IMR-90 (cell line): ENCODE measurements around the gene PDCD1. TPM values are rescaled to one million over a fixed set of nuclear protein-coding genes. Genes with fewer than 3 reads are reported as not detected.

ENCODE experiments used
- ATAC-seq: fragments of 200-7000 bp; cut with Tn5 transposase; 2 replicates; pipeline ENCODE4 v1.9.1; 2020; ENCODE audit warnings: low read depth, mild to moderate bottlenecking, moderate library complexity
- BruUV-seq: library from RNA; stranded (reverse); fragments of 400-500 nt; replicated peaks from 2 replicates; lab custom pipeline; 2021; lab: Mats Ljungman, UMichigan
- CTCF ChIA-PET: fragments of 300-600 bp; formaldehyde crosslinking; extraction: SDS; loops from one replicate; lab custom pipeline; 2021; ENCODE audit warnings: antibody characterized with exemption; lab: Yijun Ruan, JAX
- POLR2A ChIA-PET: fragments of 300-600 bp; sonication (Branson Sonifier 250); formaldehyde crosslinking; loops from one replicate; lab custom pipeline; 2022; ENCODE audit warnings: antibody characterized with exemption; ENCODE audit not compliant: unreplicated experiment; lab: Charles Lee
- DNase-seq: peaks from one replicate; pipeline ENCODE4 v3.0.0; 2013
- H2AFZ ChIP-seq: replicated peaks from 2 replicates; pipeline ENCODE3; 2013; ENCODE audit warnings: low read length, mild to moderate bottlenecking; ENCODE audit not compliant: poor library complexity
- H2AK5ac ChIP-seq: 2 replicates; pipeline ENCODE4 v1.6.1; 2013; ENCODE audit warnings: low read depth, low read length, inconsistent platforms
- H2AK9ac ChIP-seq: replicated peaks from 2 replicates; pipeline ENCODE3; 2013; ENCODE audit warnings: mild to moderate bottlenecking, low read depth, low read length, moderate library complexity; ENCODE audit not compliant: poor library complexity
- H2BK120ac ChIP-seq: 2 replicates; pipeline ENCODE4 v1.6.1; 2013; ENCODE audit warnings: low read depth, low read length, inconsistent platforms
- H2BK15ac ChIP-seq: 3 replicates; pipeline ENCODE4 v1.6.1; 2013; ENCODE audit warnings: low read depth, low read length, inconsistent platforms
- H2BK20ac ChIP-seq: 2 replicates; pipeline ENCODE4 v1.6.1; 2013; ENCODE audit warnings: low read depth, mild to moderate bottlenecking, inconsistent platforms, low read length, moderate library complexity
- H2BK5ac ChIP-seq: 2 replicates; pipeline ENCODE4 v1.6.1; 2013; ENCODE audit warnings: mild to moderate bottlenecking, low read depth, low read length, inconsistent platforms; ENCODE audit not compliant: poor library complexity, severe bottlenecking
- H3K14ac ChIP-seq: replicated peaks from 2 replicates; pipeline ENCODE4 v1.6.1; 2013; ENCODE audit warnings: low read depth, low read length, inconsistent platforms
- H3K18ac ChIP-seq: 2 replicates; pipeline ENCODE4 v1.6.1; 2013; ENCODE audit warnings: low read depth, low read length, control low read depth
- H3K23ac ChIP-seq: 2 replicates; pipeline ENCODE4 v1.6.1; 2013; ENCODE audit warnings: low read depth, low read length, inconsistent platforms
- H3K27ac ChIP-seq: 2 replicates; pipeline ENCODE4 v1.5.1; 2013; ENCODE audit warnings: mild to moderate bottlenecking, control low read depth, low read length; ENCODE audit not compliant: insufficient read depth
- H3K27me3 ChIP-seq: 2 replicates; pipeline ENCODE4 v1.6.1; 2013; ENCODE audit warnings: low read length; ENCODE audit not compliant: control insufficient read depth, insufficient read depth
- H3K36me3 ChIP-seq: 2 replicates; pipeline ENCODE4 v1.6.1; 2013; ENCODE audit warnings: low read length, mixed read lengths; ENCODE audit not compliant: control insufficient read depth, insufficient read depth
- H3K4ac ChIP-seq: 2 replicates; pipeline ENCODE4 v1.6.1; 2013; ENCODE audit warnings: low read depth, low read length, inconsistent platforms
- H3K4me1 ChIP-seq: 2 replicates; pipeline ENCODE4 v1.6.1; 2013; ENCODE audit warnings: low read length, mixed read lengths; ENCODE audit not compliant: control insufficient read depth, insufficient read depth
- H3K4me2 ChIP-seq: 2 replicates; pipeline ENCODE4 v1.6.1; 2013; ENCODE audit warnings: low read depth, mild to moderate bottlenecking, control low read depth, low read length, moderate library complexity
- H3K4me3 ChIP-seq: 2 replicates; pipeline ENCODE4 v1.5.1; 2013; ENCODE audit warnings: low read depth, mild to moderate bottlenecking, control low read depth, low read length, moderate library complexity; ENCODE audit not compliant: insufficient read depth
- H3K56ac ChIP-seq: 2 replicates; pipeline ENCODE4 v1.6.1; 2013; ENCODE audit warnings: low read length, inconsistent platforms; ENCODE audit not compliant: insufficient read depth; ENCODE audit errors: extremely low read depth
- H3K79me1 ChIP-seq, 2 experiments: 2 replicates each; pipeline ENCODE4 v1.6.1; 2013; ENCODE audit warnings: low read length in 2 of 2, inconsistent platforms in 1 of 2, low read depth in 1 of 2
- H3K9ac ChIP-seq: 2 replicates; pipeline ENCODE4 v1.6.1; 2013; ENCODE audit warnings: low read depth, low read length, control low read depth
- H3K9me1 ChIP-seq: 2 replicates; pipeline ENCODE4 v1.6.1; 2013; ENCODE audit warnings: low read length, inconsistent platforms; ENCODE audit not compliant: insufficient read depth
- H3K9me3 ChIP-seq: 2 replicates; pipeline ENCODE4 v1.6.1; 2013; ENCODE audit warnings: low read length; ENCODE audit not compliant: control insufficient read depth, insufficient read depth
- H4K20me1 ChIP-seq: 2 replicates; pipeline ENCODE4 v1.6.1; 2013; ENCODE audit warnings: low read length, inconsistent platforms; ENCODE audit not compliant: insufficient read depth
- H4K5ac ChIP-seq: 2 replicates; pipeline ENCODE4 v1.6.1; 2013; ENCODE audit warnings: mild to moderate bottlenecking, low read depth, low read length, control low read depth
- H4K8ac ChIP-seq, 2 experiments: 2 replicates each; pipeline ENCODE4 v1.6.1; 2013; ENCODE audit warnings: low read depth in 2 of 2, low read length in 2 of 2, control low read depth in 1 of 2, inconsistent platforms in 1 of 2
- H4K91ac ChIP-seq: 2 replicates; pipeline ENCODE4 v1.6.1; 2013; ENCODE audit warnings: low read depth, low read length, inconsistent platforms; ENCODE audit not compliant: insufficient read depth
- BHLHE40 ChIP-seq: fragments of 150-350 bp; IDR thresholded peaks from 2 replicates; pipeline ENCODE4 v1.6.1; 2016; ENCODE audit warnings: mild to moderate bottlenecking, low read depth, low read length
- CEBPB ChIP-seq: IDR thresholded peaks from 2 replicates; pipeline ENCODE4 v1.6.1; 2012; ENCODE audit warnings: low read depth, low read length, improper control_type of control experiment
- CHD1 ChIP-seq: IDR thresholded peaks from 2 replicates; pipeline ENCODE4 v1.6.1; 2012; ENCODE audit warnings: low read depth, low read length, improper control_type of control experiment
- FOS ChIP-seq: fragments of 150-350 bp; IDR thresholded peaks from 2 replicates; pipeline ENCODE4 v1.6.1; 2016; ENCODE audit warnings: low read depth, low read length
- MAFK ChIP-seq: IDR thresholded peaks from 2 replicates; pipeline ENCODE4 v1.6.1; 2012; ENCODE audit warnings: low read depth, low read length, improper control_type of control experiment
- MAZ ChIP-seq: IDR thresholded peaks from 2 replicates; pipeline ENCODE4 v1.6.1; 2012; ENCODE audit warnings: low read depth, mild to moderate bottlenecking, low read length, improper control_type of control experiment, moderate library complexity, borderline replicate concordance
- MXI1 ChIP-seq: IDR thresholded peaks from 2 replicates; pipeline ENCODE4 v1.6.1; 2012; ENCODE audit warnings: low read depth, mild to moderate bottlenecking, low read length, moderate library complexity, borderline replicate concordance
- NFE2L2 ChIP-seq: fragments of 150-350 bp; IDR thresholded peaks from 2 replicates; pipeline ENCODE4 v1.6.1; 2016; ENCODE audit warnings: low read depth, mild to moderate bottlenecking, low read length
- POLR2A ChIP-seq: IDR thresholded peaks from 2 replicates; pipeline ENCODE4 v1.6.1; 2012; ENCODE audit warnings: mild to moderate bottlenecking, low read depth, low read length
- RAD21 ChIP-seq: IDR thresholded peaks from 2 replicates; pipeline ENCODE4 v1.6.1; 2012; ENCODE audit warnings: low read length, improper control_type of control experiment
- RCOR1 ChIP-seq: IDR thresholded peaks from 2 replicates; pipeline ENCODE4 v1.6.1; 2012; ENCODE audit warnings: mild to moderate bottlenecking, low read length, improper control_type of control experiment; ENCODE audit not compliant: insufficient replicate concordance
- RFX5 ChIP-seq: IDR thresholded peaks from 2 replicates; pipeline ENCODE4 v1.8.0; 2012; ENCODE audit warnings: low read depth, mild to moderate bottlenecking, low read length, moderate library complexity
- SMC3 ChIP-seq: fragments of 150-350 bp; IDR thresholded peaks from 2 replicates; pipeline ENCODE4 v1.6.1; 2016; ENCODE audit warnings: low read depth, mild to moderate bottlenecking, antibody characterized with exemption, low read length, moderate library complexity
- WGBS, 2 experiments: methylation state at CpG; one replicate each; pipeline versions ENCODE4 v1.1.5 to v1.1.7; 2013; ENCODE audit warnings: missing lambda C conversion rate in 2 of 2; ENCODE audit not compliant: insufficient read length in 1 of 2; ENCODE audit errors: extremely low coverage in 2 of 2; 5-methylcytosine and 5-hydroxymethylcytosine counted together
- dilution Hi-C: fragments of 300-500 bp; cut with HindIII; formaldehyde crosslinking; loops from one replicate; pipeline ENCODE4 v1.14.3; 2018; ENCODE audit warnings: low sequenced_read_pairs; ENCODE audit not compliant: unreplicated experiment
- in situ Hi-C: fragments of 300-500 bp; cut with MboI; formaldehyde crosslinking; loops from 3 replicates; pipeline ENCODE4 v1.14.3; 2019; ENCODE audit warnings: low sequenced_read_pairs, inconsistent platforms, mixed read lengths
- intact Hi-C: fragments of 100-400 bp; cut with micrococcal nuclease; formaldehyde crosslinking; loops from 2 replicates; pipeline ENCODE4 v1.10.0; 2022
- polyA plus RNA-seq, 3 experiments: library from polyadenylated mRNA; depleted of rRNA; stranded (reverse); fragments of >200 nt; gene quantifications; 2 replicates each; pipeline ENCODE4 v1.2.3, GENCODE V29; 2012; ENCODE audit warnings: low replicate concordance in 1 of 3
- total RNA-seq: library from RNA; depleted of rRNA; stranded (reverse); fragments of >200 nt; gene quantifications from 2 replicates; pipeline ENCODE4 v1.2.3, GENCODE V29; 2012
- TF ChIP-seq, protein P1 (sequence below): fragments of 150-350 bp; IDR thresholded peaks from 2 replicates; pipeline ENCODE4 v1.6.1; 2017; ENCODE audit warnings: mild to moderate bottlenecking, antibody characterized with exemption, low read length, low read depth
- TF ChIP-seq, protein P2 (sequence below): conservative IDR thresholded peaks from 2 replicates; pipeline ENCODE4 v1.5.1; 2012; ENCODE audit warnings: mild to moderate bottlenecking, low read depth, low read length, improper control_type of control experiment
- TF ChIP-seq, protein P3 (sequence below): fragments of 150-350 bp; IDR thresholded peaks from 2 replicates; pipeline ENCODE4 v1.6.1; 2016; ENCODE audit warnings: low read depth, mild to moderate bottlenecking, low read length, moderate library complexity, borderline replicate concordance

PDCD1 gene
- total and polyA plus RNA-seq, 2 of the 4 experiments (the other 2 are of a cell fraction): not detected

DNA sequence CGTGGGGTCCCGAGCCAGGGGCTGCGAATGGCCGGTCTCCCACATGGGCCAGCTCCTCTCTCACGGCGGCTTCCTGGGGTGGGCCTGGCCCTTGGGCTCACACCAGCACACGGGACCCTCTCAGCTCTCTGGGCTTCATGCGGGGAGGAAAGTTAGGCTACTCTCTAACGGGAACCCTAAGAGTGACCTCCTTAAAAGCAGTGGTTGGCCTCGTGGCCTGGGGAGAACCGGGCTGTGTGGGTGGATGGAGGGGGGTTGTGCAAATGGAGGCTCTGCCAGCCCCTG is 36.7 kb upstream of the PDCD1 start:
- no peak for DNase-seq
- H3K36me3 ChIP-seq: no peaks in the 10 kb centered on the region
- no peak overlapping the region for H3K4me3 ChIP-seq
- H4K91ac ChIP-seq: no peak overlapping the region
- H3K9me3 ChIP-seq: no peaks in the 10 kb centered on the region
- H4K5ac ChIP-seq: no peak overlapping the region
- H3K18ac ChIP-seq: no peak overlapping the region
- in situ Hi-C loops: no loop called here
- no peak overlapping the region for H2BK15ac ChIP-seq
- H2BK120ac ChIP-seq: no peak overlapping the region
- no peak overlapping the region for H3K27ac ChIP-seq
- H3K27me3 ChIP-seq: no peaks in the 10 kb centered on the region; the same call in 1 of the 2 replicates
- no peaks in the 10 kb centered on the region for H3K9me1 ChIP-seq
- no peaks in the 10 kb centered on the region for H4K20me1 ChIP-seq
- no peak overlapping the region for H3K4me2 ChIP-seq
- 50% methylated on average over 5 of the region's 11 CpGs; no CpG with 5 or more reads in 1 of the 2 experiments for WGBS, 2 experiments
- H2BK20ac ChIP-seq: no peak overlapping the region
- ATAC-seq: no peak
- no TSS peak for BruUV-seq
- H3K4me1 ChIP-seq: no peaks in the 10 kb centered on the region; the same call in 1 of the 2 replicates
- H2AFZ ChIP-seq: no peak overlapping the region
- dilution Hi-C loops: no loop called here
- CTCF ChIA-PET: no interaction called here
- no peak overlapping the region for H4K8ac ChIP-seq
- TF ChIP-seq RCOR1: no peak
- TF ChIP-seq NFE2L2: no peak
- TF ChIP-seq FOS: no peak
- no peak for TF ChIP-seq CHD1
- TF ChIP-seq, protein P1, sequence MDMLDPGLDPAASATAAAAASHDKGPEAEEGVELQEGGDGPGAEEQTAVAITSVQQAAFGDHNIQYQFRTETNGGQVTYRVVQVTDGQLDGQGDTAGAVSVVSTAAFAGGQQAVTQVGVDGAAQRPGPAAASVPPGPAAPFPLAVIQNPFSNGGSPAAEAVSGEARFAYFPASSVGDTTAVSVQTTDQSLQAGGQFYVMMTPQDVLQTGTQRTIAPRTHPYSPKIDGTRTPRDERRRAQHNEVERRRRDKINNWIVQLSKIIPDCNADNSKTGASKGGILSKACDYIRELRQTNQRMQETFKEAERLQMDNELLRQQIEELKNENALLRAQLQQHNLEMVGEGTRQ: no peak
- TF ChIP-seq MXI1: no peak
- no peak for TF ChIP-seq MAZ
- TF ChIP-seq, protein P2, sequence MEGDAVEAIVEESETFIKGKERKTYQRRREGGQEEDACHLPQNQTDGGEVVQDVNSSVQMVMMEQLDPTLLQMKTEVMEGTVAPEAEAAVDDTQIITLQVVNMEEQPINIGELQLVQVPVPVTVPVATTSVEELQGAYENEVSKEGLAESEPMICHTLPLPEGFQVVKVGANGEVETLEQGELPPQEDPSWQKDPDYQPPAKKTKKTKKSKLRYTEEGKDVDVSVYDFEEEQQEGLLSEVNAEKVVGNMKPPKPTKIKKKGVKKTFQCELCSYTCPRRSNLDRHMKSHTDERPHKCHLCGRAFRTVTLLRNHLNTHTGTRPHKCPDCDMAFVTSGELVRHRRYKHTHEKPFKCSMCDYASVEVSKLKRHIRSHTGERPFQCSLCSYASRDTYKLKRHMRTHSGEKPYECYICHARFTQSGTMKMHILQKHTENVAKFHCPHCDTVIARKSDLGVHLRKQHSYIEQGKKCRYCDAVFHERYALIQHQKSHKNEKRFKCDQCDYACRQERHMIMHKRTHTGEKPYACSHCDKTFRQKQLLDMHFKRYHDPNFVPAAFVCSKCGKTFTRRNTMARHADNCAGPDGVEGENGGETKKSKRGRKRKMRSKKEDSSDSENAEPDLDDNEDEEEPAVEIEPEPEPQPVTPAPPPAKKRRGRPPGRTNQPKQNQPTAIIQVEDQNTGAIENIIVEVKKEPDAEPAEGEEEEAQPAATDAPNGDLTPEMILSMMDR: no peak
- no peak for TF ChIP-seq RFX5
- no peak for TF ChIP-seq BHLHE40
- no peak for TF ChIP-seq SMC3
- no peak for TF ChIP-seq MAFK
- TF ChIP-seq, protein P3, sequence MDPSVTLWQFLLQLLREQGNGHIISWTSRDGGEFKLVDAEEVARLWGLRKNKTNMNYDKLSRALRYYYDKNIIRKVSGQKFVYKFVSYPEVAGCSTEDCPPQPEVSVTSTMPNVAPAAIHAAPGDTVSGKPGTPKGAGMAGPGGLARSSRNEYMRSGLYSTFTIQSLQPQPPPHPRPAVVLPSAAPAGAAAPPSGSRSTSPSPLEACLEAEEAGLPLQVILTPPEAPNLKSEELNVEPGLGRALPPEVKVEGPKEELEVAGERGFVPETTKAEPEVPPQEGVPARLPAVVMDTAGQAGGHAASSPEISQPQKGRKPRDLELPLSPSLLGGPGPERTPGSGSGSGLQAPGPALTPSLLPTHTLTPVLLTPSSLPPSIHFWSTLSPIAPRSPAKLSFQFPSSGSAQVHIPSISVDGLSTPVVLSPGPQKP: no peak
- TF ChIP-seq RAD21: no peak
- TF ChIP-seq CEBPB: no peak
- TF ChIP-seq POLR2A: no peak
- no peak overlapping the region for H3K9ac ChIP-seq
- H2AK9ac ChIP-seq: no peak overlapping the region
- no peak overlapping the region for H3K23ac ChIP-seq
- H2AK5ac ChIP-seq: no peak overlapping the region
- H3K79me1 ChIP-seq: no peaks in the 10 kb centered on the region
- POLR2A ChIA-PET: no interaction called here
- H2BK5ac ChIP-seq: no peak overlapping the region
- H3K4ac ChIP-seq: no peak overlapping the region
- intact Hi-C loops: no loop called here
- no peak overlapping the region for H3K14ac ChIP-seq
- no peak overlapping the region for H3K56ac ChIP-seq
